Stromal cell of bone marrow (primary cell): Measurements from ENCODE around the gene COL4A3.
"Not testable (repeated sequence)": the region's sequence is repeated elsewhere in the genome, so short reads cannot be mapped to it uniquely, and the experiment has no call there.

ENCODE experiments used
- DNase-seq: peaks from one replicate; pipeline ENCODE4 v3.0.0-alpha.2; 2012; ENCODE audit warnings: low read depth

COL4A3 gene

GRCh38 chr2:227214622-227215041 is 50.2 kb downstream of the COL4A3 start:
- DNase-seq, result no peak

- no peak for DNase-seq
Measured at GRCh38 chr2:227219312-227220105, 55.1 kb downstream of the COL4A3 start.

- no peak for DNase-seq
Measured at GRCh38 chr2:227221120-227221519, 56.7 kb downstream of the COL4A3 start.

- DNase-seq, result no peak
Measured at GRCh38 chr2:227222292-227222691, 57.9 kb downstream of the COL4A3 start.

- DNase-seq, result not testable (repeated sequence)
Measured at GRCh38 chr2:227225641-227226040, 61.2 kb downstream of the COL4A3 start.

- no peak for DNase-seq
Measured at GRCh38 chr2:227228061-227228667, 63.7 kb downstream of the COL4A3 start.

GRCh38 chr2:227230151-227230550 is 65.7 kb downstream of the COL4A3 start:
- DNase-seq, result no peak

- no peak for DNase-seq
Measured at GRCh38 chr2:227234429-227234828, 70.0 kb downstream of the COL4A3 start.

GRCh38 chr2:227237786-227238185 is 73.4 kb downstream of the COL4A3 start:
- DNase-seq, result no peak

- DNase-seq, result peak; percentile 38
Measured at GRCh38 chr2:227238238-227239237, 74.1 kb downstream of the COL4A3 start.

- no peak for DNase-seq
Measured at GRCh38 chr2:227241005-227241404, 76.6 kb downstream of the COL4A3 start.

- no peak for DNase-seq
Measured at GRCh38 chr2:227248876-227249275, 84.5 kb downstream of the COL4A3 start.

- DNase-seq, result no peak
Measured at GRCh38 chr2:227252831-227253230, 88.4 kb downstream of the COL4A3 start.

- DNase-seq, result no peak
Measured at GRCh38 chr2:227256605-227257004, 92.2 kb downstream of the COL4A3 start.

- no peak for DNase-seq
Measured at GRCh38 chr2:227257820-227258219, 93.4 kb downstream of the COL4A3 start.

- no peak for DNase-seq
Measured at GRCh38 chr2:227260041-227260440, 95.6 kb downstream of the COL4A3 start.

GRCh38 chr2:227267410-227268115 is 103.1 kb downstream of the COL4A3 start:
- DNase-seq, result no peak

- DNase-seq, result no peak
Measured at GRCh38 chr2:227280895-227281294, 116.5 kb downstream of the COL4A3 start.

- DNase-seq, result no peak
Measured at GRCh38 chr2:227285741-227286236, 121.4 kb downstream of the COL4A3 start.

GRCh38 chr2:227287771-227288170 is 123.3 kb downstream of the COL4A3 start:
- no peak for DNase-seq

GRCh38 chr2:227292314-227292713 is 127.9 kb downstream of the COL4A3 start:
- no peak for DNase-seq

GRCh38 chr2:227293531-227293930 is 129.1 kb downstream of the COL4A3 start:
- DNase-seq, result no peak
